Measurements from ENCODE around the gene SLC5A12.

Gene SLC5A12

GRCh38 chr11:26719289-26719973 lies 2.4 kb downstream of the SLC5A12 start (continued):
- TF ChIP-seq, protein P1, sequence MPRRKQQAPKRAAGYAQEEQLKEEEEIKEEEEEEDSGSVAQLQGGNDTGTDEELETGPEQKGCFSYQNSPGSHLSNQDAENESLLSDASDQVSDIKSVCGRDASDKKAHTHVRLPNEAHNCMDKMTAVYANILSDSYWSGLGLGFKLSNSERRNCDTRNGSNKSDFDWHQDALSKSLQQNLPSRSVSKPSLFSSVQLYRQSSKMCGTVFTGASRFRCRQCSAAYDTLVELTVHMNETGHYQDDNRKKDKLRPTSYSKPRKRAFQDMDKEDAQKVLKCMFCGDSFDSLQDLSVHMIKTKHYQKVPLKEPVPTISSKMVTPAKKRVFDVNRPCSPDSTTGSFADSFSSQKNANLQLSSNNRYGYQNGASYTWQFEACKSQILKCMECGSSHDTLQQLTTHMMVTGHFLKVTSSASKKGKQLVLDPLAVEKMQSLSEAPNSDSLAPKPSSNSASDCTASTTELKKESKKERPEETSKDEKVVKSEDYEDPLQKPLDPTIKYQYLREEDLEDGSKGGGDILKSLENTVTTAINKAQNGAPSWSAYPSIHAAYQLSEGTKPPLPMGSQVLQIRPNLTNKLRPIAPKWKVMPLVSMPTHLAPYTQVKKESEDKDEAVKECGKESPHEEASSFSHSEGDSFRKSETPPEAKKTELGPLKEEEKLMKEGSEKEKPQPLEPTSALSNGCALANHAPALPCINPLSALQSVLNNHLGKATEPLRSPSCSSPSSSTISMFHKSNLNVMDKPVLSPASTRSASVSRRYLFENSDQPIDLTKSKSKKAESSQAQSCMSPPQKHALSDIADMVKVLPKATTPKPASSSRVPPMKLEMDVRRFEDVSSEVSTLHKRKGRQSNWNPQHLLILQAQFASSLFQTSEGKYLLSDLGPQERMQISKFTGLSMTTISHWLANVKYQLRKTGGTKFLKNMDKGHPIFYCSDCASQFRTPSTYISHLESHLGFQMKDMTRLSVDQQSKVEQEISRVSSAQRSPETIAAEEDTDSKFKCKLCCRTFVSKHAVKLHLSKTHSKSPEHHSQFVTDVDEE (CRISPR knock-in tag; IDR thresholded peaks at IDR 0.05), result no peak
- TF ChIP-seq ZFP3 (CRISPR knock-in tag; IDR thresholded peaks at IDR 0.05), result no peak

GRCh38 chr11:26717771-26718170 lies 4.1 kb downstream of the SLC5A12 start:
- TF ChIP-seq ARNTL (CRISPR knock-in tag; IDR thresholded peaks at IDR 0.05; ENCODE audit: borderline replicate concordance, low read depth) (no peak), ZC3H10 (CRISPR knock-in tag; IDR thresholded peaks at IDR 0.05) (no peak), ISL1 (CRISPR knock-in tag; IDR thresholded peaks at IDR 0.05) (no peak), PPARA (CRISPR knock-in tag; IDR thresholded peaks at IDR 0.05; ENCODE audit: borderline replicate concordance) (no peak), TOX (CRISPR knock-in tag; IDR thresholded peaks at IDR 0.05; ENCODE audit: borderline replicate concordance) (no peak), CSDC2 (CRISPR knock-in tag; IDR thresholded peaks at IDR 0.05) (no peak), BACH2 (CRISPR knock-in tag; IDR thresholded peaks at IDR 0.05; ENCODE audit: borderline replicate concordance) (no peak), ZNF565 (CRISPR knock-in tag; conservative IDR thresholded peaks at IDR 0.05; ENCODE audit: low read depth) (no peak), ZNF70 (CRISPR knock-in tag; IDR thresholded peaks at IDR 0.05) (no peak), ZFP3 (CRISPR knock-in tag; IDR thresholded peaks at IDR 0.05) (no peak), TCF4 (CRISPR knock-in tag; IDR thresholded peaks at IDR 0.05; ENCODE audit: borderline replicate concordance) (no peak), GLIS3 (CRISPR knock-in tag; IDR thresholded peaks at IDR 0.05) (no peak), ZNF8 (CRISPR knock-in tag; IDR thresholded peaks at IDR 0.05) (no peak), ESRRG (CRISPR knock-in tag; IDR thresholded peaks at IDR 0.05) (no peak), POU6F1 (CRISPR knock-in tag; IDR thresholded peaks at IDR 0.05; ENCODE audit: borderline replicate concordance, low read depth) (no peak), CREB5 (CRISPR knock-in tag; IDR thresholded peaks at IDR 0.05; ENCODE audit: low read depth) (no peak), SNAI2 (CRISPR knock-in tag; IDR thresholded peaks at IDR 0.05) (no peak), RARB (CRISPR knock-in tag; IDR thresholded peaks at IDR 0.05) (no peak)
- TF ChIP-seq, protein P2, sequence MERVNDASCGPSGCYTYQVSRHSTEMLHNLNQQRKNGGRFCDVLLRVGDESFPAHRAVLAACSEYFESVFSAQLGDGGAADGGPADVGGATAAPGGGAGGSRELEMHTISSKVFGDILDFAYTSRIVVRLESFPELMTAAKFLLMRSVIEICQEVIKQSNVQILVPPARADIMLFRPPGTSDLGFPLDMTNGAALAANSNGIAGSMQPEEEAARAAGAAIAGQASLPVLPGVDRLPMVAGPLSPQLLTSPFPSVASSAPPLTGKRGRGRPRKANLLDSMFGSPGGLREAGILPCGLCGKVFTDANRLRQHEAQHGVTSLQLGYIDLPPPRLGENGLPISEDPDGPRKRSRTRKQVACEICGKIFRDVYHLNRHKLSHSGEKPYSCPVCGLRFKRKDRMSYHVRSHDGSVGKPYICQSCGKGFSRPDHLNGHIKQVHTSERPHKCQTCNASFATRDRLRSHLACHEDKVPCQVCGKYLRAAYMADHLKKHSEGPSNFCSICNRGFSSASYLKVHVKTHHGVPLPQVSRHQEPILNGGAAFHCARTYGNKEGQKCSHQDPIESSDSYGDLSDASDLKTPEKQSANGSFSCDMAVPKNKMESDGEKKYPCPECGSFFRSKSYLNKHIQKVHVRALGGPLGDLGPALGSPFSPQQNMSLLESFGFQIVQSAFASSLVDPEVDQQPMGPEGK (CRISPR knock-in tag; IDR thresholded peaks at IDR 0.05; ENCODE audit: borderline replicate concordance), result no peak
- TF ChIP-seq, protein P3, sequence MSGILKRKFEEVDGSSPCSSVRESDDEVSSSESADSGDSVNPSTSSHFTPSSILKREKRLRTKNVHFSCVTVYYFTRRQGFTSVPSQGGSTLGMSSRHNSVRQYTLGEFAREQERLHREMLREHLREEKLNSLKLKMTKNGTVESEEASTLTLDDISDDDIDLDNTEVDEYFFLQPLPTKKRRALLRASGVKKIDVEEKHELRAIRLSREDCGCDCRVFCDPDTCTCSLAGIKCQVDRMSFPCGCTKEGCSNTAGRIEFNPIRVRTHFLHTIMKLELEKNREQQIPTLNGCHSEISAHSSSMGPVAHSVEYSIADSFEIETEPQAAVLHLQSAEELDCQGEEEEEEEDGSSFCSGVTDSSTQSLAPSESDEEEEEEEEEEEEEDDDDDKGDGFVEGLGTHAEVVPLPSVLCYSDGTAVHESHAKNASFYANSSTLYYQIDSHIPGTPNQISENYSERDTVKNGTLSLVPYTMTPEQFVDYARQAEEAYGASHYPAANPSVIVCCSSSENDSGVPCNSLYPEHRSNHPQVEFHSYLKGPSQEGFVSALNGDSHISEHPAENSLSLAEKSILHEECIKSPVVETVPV (CRISPR knock-in tag; IDR thresholded peaks at IDR 0.05), result no peak
- no peak for ATAC-seq

GRCh38 chr11:26715133-26715532 lies 6.7 kb downstream of the SLC5A12 start:
- no peak for ATAC-seq
- no peak for TF ChIP-seq OSR1 (CRISPR knock-in tag; IDR thresholded peaks at IDR 0.05)
- TF ChIP-seq, protein P3 (CRISPR knock-in tag; IDR thresholded peaks at IDR 0.05), result no peak
- no peak for TF ChIP-seq ZFP30 (CRISPR knock-in tag; IDR thresholded peaks at IDR 0.05)
- TF ChIP-seq ZNF70 (CRISPR knock-in tag; IDR thresholded peaks at IDR 0.05), result no peak
- TF ChIP-seq, protein P1 (CRISPR knock-in tag; IDR thresholded peaks at IDR 0.05), result no peak
- no peak for TF ChIP-seq SNAI2 (CRISPR knock-in tag; IDR thresholded peaks at IDR 0.05)
- TF ChIP-seq PPARA (CRISPR knock-in tag; IDR thresholded peaks at IDR 0.05; ENCODE audit: borderline replicate concordance), result no peak
- TF ChIP-seq ZNF8 (CRISPR knock-in tag; IDR thresholded peaks at IDR 0.05), result no peak
- TF ChIP-seq BACH2 (CRISPR knock-in tag; IDR thresholded peaks at IDR 0.05; ENCODE audit: borderline replicate concordance), result no peak
- no peak for TF ChIP-seq GLIS3 (CRISPR knock-in tag; IDR thresholded peaks at IDR 0.05)
- TF ChIP-seq ZFP3 (CRISPR knock-in tag; IDR thresholded peaks at IDR 0.05), result no peak
- no peak for TF ChIP-seq ARNTL (CRISPR knock-in tag; IDR thresholded peaks at IDR 0.05; ENCODE audit: borderline replicate concordance, low read depth)
- no peak for TF ChIP-seq TCF4 (CRISPR knock-in tag; IDR thresholded peaks at IDR 0.05; ENCODE audit: borderline replicate concordance)

Data from SK-N-SH treated with all-trans-retinoic acid at 6 μM for 48 hours (cell line).